Keratinocyte (primary cell): Measurements from ENCODE around the gene JAK1.

ENCODE experiments used
- EZH2 ChIP-seq: IDR thresholded peaks from one replicate; pipeline ENCODE4 v1.6.1; 2012; ENCODE audit warnings: inconsistent platforms, mild to moderate bottlenecking, low read length, moderate library complexity
- TF ChIP-seq, protein P1 (sequence below), 3 experiments: IDR thresholded peaks in 1 of 3; conservative IDR thresholded peaks in 1 of 3; optimal IDR thresholded peaks in 1 of 3; 2 replicates in 2 of 3; 3 replicates in 1 of 3; pipeline versions ENCODE3 to v1.5.1; 2011; ENCODE audit warnings: low read length in 3 of 3, mild to moderate bottlenecking in 3 of 3, moderate library complexity in 2 of 3, control low read depth in 1 of 3, inconsistent platforms in 1 of 3; ENCODE audit not compliant: insufficient read depth in 2 of 3; ENCODE audit errors: extremely low read depth in 1 of 3

DNA sequence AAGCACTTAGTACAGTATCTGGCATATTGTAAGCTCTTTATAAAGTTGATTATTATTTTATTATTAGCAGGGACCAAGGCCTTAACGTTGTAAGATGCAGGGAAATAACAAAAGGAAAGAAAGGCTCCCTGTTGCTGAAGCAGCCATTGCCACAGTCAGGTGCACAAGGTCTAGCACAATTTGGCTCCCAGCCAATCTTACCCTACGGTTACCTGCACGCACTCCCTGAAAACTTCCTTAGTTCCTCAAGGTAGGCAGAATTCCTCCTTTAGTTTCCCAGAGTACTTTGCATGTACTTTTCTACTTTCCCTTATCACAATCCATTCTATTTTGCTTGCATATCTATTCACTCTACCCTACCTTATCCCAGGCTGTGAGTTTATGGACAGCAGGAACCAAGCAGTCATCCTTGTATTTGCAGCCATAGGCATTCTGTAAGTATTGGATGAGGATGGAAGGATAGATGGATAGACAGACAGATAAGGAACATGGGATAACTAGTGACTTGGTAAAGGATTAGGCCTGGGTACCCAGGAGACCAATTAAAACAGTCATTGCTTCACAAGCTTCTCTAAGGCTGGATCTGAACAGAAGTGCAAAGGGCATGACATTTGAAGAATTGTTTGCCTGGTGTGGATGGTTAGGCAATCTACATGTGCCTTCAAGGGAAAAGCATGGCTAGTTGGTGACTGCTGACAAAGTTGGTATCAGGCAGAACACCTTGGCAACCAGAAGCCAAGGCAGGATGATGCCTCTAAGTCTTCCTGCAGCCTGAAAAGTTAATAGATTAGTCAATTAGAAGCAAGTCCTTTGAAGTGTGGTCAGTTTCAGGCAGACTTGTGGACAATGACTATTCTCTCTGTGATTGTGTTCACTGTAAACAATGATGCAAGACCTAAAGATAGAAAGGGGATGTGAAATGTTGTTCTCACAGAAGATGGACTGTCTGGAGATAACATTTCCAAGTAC lies 20.8 kb upstream of the JAK1 start:
- no peak for TF ChIP-seq EZH2
- TF ChIP-seq, protein P1, sequence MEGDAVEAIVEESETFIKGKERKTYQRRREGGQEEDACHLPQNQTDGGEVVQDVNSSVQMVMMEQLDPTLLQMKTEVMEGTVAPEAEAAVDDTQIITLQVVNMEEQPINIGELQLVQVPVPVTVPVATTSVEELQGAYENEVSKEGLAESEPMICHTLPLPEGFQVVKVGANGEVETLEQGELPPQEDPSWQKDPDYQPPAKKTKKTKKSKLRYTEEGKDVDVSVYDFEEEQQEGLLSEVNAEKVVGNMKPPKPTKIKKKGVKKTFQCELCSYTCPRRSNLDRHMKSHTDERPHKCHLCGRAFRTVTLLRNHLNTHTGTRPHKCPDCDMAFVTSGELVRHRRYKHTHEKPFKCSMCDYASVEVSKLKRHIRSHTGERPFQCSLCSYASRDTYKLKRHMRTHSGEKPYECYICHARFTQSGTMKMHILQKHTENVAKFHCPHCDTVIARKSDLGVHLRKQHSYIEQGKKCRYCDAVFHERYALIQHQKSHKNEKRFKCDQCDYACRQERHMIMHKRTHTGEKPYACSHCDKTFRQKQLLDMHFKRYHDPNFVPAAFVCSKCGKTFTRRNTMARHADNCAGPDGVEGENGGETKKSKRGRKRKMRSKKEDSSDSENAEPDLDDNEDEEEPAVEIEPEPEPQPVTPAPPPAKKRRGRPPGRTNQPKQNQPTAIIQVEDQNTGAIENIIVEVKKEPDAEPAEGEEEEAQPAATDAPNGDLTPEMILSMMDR (optimal IDR thresholded peaks at IDR 0.05 in 1 of 3, IDR thresholded peaks at IDR 0.05 in 1 of 3, conservative IDR thresholded peaks at IDR 0.05 in 1 of 3; ENCODE audit: extremely low read depth in 1 of 3, insufficient read depth in 2 of 3, low read length in 3 of 3) = no peak
